Esophagus squamous epithelium (tissue), 4 donors: ENCODE measurements around the gene SLC49A3.

ENCODE experiments used
- CTCF ChIP-seq, 6 experiments: fragments of 450-650 bp in 4 of 6; fragments of 200-600 bp in 2 of 6; sonication (generic) in 2 of 6; IDR thresholded peaks; one replicate each; pipeline ENCODE4 v1.5.1; 2016 to 2019; ENCODE audit warnings: antibody characterized with exemption in 6 of 6, mild to moderate bottlenecking in 4 of 6, moderate library complexity in 4 of 6
- POLR2A ChIP-seq, 4 donors: fragments of 450-650 bp; IDR thresholded peaks; one replicate each; pipeline ENCODE4 v1.6.1; 2017; ENCODE audit warnings: antibody characterized with exemption in 4 of 4, mild to moderate bottlenecking in 4 of 4, moderate library complexity in 3 of 4

GRCh38 chr4:676871-677235 lies 12.1 kb downstream of the SLC49A3 start:
- TF ChIP-seq POLR2A (IDR thresholded peaks at IDR 0.05) (no peak), CTCF (IDR thresholded peaks at IDR 0.05) (no peak)
